GM18502 (cell line): ENCODE data around the gene PKP1.

ENCODE experiments used
- ATAC-seq: cut with Tn5 transposase; IDR thresholded peaks from one replicate; pipeline ENCODE4 v1.9.1; 2021; ENCODE audit warnings: mild to moderate bottlenecking; ENCODE audit not compliant: unreplicated experiment, poor library complexity

The PKP1 gene

DNA sequence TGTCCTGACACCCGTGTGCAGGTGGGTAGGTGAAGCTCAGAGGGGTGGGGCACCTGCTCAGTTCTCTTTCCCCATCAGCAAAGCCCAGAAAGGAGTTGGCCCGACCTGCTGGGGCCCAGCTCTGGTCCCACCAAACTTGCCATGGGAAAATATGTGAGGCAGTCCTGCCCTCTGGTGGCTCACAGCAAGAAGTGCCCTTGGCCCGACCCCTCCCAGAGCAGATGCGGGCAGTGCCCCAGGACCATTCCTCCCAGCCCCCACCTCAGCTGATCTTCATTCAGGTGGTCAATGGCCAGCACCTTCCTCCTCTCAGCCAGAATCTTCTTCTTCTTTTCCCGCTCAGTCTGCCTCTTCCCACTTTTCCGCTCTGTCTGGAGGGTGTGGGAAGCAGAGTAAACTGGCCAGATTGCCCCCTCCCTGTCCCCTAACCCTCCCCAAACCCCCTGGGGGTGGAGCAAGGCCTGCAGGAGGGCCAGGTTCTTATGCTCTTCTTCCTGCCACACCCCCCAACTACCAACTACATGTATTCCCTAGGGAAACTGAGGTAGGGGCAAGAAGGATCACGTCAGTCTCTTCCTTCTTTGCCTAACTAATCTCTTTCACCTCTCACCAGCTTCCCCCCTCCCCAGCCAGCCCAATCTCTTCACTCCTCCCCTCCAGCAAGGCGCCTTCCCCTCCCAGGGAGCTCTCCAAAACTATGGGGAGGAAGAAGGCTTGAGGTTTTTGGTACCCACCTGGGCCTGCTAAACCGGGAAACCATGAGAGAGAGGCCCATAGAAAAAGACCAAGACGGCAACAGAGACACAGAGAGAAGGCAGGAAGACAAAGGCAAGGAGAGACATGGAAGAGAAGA is 78.6 kb downstream of the PKP1 start:
- ATAC-seq = no peak

DNA sequence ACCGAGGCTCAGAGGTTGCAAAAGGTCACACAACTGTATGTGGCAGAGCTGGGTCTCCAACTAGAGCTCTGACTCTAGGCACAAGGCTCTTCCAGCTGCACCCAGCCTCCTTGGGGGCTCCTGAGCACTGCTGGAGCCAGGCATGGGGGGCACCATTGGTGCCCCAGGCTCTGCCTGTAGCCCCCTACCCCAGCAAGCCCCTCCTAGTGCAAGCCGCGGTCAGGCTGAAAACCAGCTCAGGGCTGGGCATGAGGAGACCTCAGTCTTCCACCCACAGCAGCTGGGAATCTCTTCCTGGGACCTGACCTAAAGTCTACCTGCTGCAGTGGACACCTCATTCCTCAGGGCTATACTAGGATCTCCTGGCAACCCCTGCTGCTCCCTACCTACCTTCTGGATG is 79.6 kb downstream of the PKP1 start:
- no peak for ATAC-seq

DNA sequence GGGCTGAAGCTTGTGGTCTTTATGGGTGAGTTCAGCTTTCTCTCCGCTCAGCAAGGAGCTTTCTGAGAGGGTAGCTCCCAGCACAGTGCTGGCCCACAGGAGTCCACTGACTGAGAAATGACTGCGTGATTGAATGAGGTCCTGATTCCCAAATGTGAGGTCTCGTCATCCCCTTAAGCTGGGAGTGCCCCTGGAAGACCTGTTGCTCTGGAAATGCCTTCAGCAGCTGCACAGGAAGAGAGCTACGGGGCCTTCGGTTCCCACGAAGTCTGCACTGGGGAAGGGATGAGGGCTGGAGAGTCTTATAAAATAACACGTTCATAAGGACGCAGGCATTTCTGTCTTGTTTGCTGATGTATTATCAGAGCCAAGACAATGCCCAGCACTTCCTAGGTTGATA is 80.2 kb downstream of the PKP1 start:
- ATAC-seq = no peak

DNA sequence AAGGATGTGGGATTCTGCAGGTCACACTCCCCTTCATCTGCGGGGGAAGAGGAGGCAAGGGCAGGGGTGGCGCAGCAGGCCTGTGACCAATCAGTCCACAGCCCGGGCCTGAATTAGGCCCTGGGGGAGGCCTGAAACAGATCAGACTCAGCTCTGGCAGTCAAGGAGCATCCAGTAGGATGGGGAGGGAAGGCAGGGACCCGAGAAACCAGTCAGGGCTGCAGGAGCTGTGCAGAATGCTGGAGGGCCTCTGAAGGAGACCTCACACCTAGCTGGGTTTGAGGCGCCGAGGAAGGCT is 81.5 kb downstream of the PKP1 start:
- no peak for ATAC-seq

DNA sequence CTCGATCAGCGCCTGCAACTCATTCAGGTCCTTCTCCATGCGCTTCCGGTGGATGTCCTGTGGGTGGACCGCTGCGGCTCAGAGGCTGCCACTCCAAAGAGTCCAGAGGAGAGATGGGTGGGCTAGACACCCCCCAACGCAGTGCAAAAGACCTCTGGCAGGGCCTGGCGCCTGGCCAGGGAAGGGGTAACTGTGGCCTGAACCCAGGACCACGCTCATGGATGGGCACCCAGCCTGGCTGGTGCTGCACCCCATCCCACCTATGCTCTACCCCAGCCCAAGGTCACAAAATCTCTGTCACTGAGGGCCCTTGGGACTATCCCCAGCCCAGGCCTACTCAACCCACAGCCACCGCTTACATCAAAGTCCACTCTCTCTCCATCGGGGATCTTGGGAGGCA is 81.9 kb downstream of the PKP1 start:
- ATAC-seq = no peak

DNA sequence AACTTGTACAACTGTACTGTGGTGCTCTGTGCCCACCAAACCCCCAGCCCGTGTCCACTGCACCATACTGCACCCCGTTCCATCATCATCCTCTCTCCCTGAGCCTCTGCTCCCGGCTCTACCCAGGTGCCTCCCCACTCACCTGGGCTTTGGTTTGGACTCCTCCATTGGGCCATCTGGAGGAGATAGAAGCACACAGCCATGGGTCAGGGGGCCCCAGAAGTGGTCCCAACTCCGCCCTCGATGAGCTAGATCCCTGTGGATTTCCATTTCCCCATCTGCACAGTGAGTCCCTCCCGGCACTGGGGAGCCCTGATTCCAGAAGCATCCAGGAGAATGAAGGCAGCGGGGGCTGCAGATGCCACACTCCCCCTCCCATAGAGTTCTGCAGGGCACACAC is 83.4 kb downstream of the PKP1 start:
- no peak for ATAC-seq

DNA sequence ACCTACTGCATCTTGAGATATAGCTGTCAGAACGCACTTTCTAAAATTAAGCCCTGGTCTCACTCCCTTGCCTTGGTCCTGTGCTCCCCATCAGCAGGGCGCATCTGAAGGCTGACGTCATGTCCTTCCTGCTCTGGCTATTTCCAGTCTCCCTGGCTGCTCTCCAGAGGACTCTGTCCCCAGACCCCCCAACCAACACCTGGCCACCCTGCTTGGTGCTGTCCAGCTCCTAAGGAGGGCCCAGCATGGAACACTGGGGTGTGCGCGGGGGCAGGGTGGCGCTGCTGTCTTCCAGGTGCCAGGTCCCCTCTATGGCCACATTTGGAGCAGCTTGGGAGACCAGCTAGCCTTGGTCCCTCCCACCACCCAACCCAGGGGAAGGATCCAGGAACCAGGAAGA is 85.9 kb downstream of the PKP1 start:
- ATAC-seq = no peak

DNA sequence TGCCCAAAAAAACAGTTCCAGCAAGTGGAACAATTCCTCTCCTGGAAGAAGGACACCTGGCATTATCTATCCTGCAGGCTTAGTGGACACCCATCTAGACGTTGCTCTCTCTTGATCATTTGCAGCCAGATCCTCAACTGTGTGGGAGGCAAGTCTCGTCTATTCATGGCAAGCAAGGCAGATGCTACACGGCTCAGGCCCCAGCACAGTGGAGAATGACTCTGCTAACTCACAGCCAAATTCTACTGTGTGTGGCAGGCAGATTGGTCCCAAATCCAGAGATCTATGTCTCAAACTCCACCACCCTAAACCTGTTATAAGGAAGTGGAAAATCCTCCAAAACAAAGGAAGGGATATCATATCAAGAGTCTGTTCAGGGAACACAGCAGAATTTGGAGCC is 87.2 kb downstream of the PKP1 start:
- ATAC-seq = no peak

DNA sequence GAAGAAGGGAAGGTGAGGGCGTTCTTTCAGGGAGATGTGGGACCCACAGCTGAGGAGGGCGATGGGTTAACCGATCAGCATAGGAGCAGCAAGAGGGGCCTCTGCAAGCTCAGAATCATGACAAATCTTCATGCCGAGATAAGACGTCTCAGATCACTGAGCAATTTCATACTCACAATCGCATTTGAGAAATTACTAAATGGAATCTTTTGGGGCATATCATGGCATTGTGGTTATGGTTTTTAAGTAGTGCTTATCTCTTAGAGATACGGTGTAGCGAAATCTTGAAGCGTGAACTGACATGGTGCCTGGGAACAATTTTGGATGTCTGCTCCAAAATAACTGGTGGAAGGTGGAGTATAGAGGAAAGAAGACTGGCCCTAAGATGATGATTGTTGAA is 88.0 kb downstream of the PKP1 start:
- ATAC-seq = no peak

DNA sequence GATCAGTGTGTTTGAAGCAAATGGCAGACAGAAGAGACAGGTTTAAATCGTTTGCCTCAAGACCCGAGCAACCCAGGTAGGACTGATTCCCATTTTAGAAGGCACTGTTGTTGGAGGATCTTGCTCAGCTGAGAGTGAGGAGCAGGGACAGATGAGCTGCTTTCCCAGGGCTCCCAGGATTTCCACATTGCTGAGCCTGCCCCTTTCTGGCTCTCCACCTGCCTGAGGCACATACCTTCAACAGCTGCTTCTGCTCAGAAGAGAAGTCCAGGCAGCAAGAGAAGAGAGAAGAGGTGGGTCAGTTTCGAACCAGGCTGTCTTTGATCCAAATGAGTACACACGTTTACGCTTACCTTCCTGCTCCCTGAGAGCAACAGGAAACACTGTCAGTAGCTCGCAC is 88.5 kb downstream of the PKP1 start:
- ATAC-seq = no peak

DNA sequence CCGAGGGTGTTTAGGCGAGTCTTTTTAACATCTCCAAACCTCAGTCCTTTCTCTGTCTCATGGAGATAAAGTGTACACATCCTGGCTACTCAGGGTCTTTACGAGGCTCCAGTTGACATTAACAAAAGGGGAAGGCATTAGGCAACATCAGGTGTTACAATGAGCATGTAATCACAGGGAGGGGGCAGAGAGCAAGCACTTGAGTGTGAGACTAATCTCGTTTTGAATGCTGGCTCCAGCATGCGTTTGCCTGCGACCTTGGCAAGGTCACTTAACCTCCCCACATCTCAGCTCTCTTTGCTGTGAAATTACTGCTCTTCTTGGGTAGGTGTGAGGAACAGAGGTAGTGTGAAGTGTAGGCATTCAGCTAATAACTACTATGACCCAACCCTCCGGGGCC is 91.1 kb downstream of the PKP1 start:
- ATAC-seq = no peak

DNA sequence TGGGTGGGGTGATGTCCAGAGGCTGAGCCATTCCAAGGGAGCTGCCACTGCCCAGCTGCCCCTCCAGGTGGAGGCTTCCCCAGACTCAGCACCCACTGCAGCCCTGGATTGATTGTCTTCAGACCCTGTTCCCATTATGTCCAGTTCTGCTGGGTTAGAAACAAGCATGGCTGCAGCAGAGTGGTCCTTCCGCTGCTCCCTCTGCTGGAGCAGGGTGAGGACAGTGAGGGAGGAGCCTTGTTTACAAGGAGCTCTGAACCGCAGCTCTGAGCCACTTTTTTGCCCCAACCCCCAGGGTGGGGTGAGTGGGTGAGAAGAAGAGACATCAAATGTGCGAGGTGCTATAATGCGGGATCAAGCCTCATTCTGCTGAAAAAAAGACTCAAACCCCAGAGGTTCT is 91.9 kb downstream of the PKP1 start:
- no peak for ATAC-seq

DNA sequence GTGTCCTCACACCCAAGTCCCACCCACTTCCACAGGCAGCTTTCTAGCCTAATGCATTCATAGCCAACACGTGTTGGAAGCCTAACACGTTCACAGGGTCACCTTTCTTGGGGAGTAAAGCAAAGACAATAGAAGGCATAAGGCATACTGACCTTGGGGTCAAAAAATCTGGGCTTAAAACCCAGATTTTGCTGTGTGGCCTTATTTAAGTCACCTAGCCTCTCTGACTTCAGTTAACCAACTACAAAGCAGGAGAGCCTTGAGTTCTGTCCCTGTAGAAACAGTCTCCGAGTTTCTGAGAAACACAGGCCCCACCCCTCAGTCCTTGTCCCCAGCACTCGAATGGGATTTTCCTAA is 92.8 kb downstream of the PKP1 start:
- no peak for ATAC-seq

DNA sequence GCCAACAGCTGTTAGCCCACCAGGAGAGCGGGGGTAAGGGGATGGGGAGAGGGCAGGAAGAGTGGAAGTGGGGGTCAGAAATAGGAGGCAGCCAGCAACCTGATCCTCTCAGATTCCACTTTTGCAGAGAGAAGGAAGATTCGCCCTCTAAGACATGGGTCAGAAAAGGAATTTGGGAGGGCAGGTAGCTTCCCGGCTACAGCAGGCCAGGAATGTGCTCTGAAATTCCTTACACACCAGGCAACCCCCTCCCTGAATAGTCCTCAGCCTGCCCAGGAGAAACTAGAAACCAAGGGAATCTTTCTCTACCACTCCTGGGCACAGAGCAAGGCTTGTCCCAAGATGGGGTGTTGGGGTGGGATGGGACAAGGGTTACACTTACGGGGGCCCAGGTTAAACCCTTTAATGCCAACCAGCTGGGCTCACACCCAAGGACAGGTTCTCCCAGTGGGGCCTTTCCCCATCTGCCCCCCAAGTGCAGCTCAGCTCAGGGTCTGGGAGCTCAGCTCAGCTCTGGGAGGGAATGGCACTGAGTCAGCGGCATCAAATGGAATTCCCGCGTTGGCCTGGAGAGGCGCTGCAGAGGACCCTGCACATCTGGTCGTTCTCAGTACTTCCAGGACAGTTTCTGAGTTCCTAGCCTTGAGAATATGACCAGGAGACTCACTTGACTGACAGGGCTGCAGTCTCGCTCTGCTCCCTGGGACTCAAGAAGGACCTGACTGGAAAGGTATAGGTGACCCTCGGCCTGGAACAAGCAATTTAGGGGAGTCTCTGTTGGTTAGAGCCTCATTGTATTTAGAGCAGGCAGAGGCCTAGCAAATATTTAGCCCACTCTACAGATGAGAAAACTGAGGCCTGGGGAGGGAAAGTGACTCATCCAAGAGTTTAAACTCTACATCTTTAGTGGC is 93.4 kb downstream of the PKP1 start:
- no peak for ATAC-seq

DNA sequence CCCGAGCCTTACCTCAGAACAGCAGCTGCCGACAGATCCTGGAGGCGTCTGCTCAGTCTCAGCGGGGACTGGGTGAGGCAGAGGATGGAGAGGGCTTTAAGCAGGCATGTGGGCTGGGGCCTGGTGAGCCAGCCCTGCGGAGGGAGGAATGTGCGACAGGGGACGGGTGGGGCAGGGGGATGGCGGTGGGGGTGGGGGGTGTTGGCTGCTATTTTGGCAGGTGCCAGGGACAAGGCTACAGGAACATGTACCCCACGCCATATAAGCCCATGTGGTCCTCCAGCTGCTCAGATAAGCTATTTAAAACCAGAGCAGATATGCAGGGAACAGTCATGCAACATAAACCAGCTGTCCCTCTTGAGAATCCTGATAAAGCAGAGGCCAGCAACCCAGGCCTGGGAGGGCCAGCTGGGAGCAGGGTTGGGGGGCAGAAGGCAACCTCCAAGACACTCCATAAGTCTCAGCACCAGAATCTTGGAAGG is 94.3 kb downstream of the PKP1 start, which contains the start of gene TNNT2:
TNNT2 (minus strand) TSS at position 70 of the 482 bp plus-strand sequence. CDS start 4,426 bp downstream, outside the sequence.
- no peak for ATAC-seq

DNA sequence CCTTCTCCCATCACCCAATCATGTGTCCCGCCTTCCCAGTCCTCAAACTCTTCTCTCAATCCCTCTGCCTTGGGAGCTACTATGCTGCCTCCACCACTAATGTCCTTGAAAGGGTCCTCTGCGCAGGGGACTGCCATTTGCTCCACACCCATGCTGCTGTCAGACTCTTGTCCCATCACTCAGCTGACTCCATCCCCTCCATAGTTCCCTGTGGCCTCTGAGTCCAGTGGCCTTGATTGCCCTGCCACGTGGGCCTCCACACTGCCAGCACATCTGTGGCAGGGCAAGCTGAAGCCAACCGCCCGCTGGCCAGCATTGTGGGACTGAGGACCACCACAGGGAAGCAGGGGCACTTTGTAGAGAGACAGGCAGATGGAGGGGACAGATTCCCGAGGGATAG is 95.5 kb downstream of the PKP1 start:
- ATAC-seq = no peak

DNA sequence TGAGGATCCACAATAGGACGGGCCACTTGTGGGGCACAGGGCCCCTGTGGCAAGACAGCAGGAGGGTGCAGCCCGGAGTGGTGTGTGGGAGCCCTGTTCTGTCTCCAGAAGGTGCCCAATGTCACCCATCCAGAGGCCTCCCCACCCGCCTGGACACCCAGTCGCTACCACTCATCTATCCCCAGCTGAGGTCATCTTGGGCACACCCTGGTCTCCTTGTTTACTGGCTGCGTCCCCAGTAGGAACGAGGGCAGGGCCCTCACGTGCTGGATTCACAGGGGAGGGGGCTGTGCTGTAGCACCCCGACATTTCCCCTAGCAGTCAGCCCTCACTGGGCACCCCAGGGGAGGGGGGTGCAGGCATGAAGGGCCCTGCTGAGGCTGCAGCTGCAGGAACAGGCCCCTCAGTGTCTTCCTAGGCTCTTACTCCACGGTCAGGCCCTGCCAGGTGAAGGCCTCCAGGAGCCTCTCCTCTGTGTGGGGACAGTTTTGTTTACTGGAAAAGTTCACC is 96.5 kb downstream of the PKP1 start:
- ATAC-seq = no peak

DNA sequence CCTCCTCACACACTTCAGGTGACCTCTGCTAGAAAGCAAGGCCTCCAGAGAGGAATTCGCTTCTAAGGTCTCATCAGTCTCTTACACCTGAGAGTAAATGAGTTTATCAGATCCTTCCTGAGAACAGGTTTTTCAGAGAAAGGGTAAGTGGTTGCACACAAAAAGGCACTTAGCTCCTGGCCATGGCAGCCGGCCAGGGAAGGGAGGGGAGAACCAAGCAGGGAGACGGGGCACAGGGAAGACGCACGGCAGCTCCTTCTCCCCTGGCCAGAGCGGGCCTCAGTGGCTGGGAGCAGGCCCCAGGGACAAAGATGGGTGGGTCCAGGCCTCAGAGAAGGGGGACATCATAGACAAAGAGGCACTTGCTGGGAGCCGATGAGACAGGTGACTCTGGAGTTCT is 97.8 kb downstream of the PKP1 start:
- ATAC-seq = no peak
